Renal cortex interstitium (tissue), 11 donors: ENCODE results near the gene PGF. TPM values are rescaled to one million over a fixed set of nuclear protein-coding genes. Genes with fewer than 3 reads are reported as not detected.
A peak's percentile ranks its signal among the peaks of the same experiment; 100 is the strongest.

ENCODE experiments used
- DNase-seq, 11 donors: peaks; one replicate each; pipeline ENCODE4 v3.0.0-alpha.2; 2013; ENCODE audit warnings: low read depth in 9 of 11, low spot score in 4 of 11; ENCODE audit errors: extremely low read depth in 1 of 11
- polyA plus RNA-seq, 3 donors: library from polyadenylated mRNA; unstranded; fragments of 120-200 nt; gene quantifications; one replicate each; pipeline ENCODE4 v1.2.1, GENCODE V29; 2013; ENCODE audit not compliant: insufficient read length in 3 of 3

PGF gene
- polyA plus RNA-seq, 3 donors: 6.7 to 12.0 (median 8.2) TPM

DNA sequence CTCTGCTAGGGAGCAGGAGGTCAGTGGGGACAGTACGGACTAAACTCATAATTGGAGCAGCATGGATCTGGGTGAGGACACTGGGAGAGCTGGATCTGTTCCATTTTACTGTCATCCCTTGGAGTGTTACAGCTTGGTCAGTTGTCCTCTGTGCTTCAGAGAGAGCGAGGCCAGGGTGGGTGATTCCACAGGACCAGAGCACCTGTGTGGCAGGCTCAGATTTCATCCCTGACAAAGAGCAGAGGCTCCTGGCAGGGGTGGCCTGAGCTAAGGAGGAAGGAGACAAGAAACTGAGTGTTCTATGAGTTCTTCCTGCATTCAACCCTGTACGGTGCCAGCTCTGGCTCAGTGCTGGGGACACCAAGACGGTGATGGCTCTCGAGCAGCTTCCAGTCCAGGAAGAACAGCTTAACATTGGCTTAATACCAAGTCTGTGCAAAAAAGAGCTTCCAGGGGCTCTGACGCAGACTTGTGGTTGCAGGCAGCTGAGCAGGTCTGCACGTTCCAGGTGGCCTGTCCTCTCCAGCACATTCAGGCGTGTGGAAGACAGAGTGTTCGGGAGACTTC lies 8.4 kb upstream of the PGF start:
- no peak for DNase-seq

DNA sequence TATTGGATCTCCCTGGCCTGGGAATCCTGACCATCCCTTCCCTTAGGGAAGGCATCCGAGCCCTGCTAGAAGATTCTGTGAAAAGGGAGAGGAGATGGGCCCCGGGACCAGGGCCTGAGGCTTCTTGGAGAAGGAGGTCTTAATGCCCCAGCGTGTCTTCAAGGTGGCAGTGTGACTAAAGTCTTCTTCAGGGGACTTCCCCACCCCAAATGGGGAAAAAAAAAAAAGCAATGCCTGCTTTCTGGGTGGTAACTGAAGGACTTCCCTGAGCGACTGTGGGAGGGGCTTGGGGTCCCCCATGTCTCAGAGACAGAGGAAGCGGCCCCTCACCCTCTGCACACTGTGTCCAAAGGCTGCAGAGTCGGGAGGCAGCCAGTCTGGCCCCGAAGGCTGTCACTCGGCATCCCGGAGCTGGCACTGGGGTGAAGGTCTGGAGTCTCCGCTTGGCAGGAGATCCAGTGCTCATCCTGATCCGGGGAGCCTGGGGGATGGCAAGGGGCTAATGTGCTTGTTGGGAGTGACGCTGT lies 7.8 kb upstream of the PGF start:
- DNase-seq: no peak

DNA sequence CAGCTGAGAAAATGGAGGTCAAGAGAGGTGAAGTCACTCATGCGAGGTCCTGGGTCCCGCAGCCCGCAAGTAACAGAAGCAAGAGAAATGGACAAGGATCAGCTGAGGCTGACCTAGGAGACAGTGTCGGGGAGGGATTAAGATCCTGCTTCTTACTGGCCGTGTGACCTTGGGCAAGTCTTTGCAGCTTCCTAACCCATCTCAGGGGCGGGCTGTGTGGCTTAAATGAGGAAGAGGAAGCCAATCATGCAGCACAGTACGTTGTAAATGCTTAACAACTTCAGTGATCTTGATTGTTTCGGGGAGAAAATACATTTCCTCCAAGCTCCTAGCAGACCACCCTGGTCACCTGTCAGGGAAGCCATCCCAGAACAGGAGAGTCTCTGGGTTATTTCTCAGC lies 7.1 kb upstream of the PGF start:
- DNase-seq: no peak

DNA sequence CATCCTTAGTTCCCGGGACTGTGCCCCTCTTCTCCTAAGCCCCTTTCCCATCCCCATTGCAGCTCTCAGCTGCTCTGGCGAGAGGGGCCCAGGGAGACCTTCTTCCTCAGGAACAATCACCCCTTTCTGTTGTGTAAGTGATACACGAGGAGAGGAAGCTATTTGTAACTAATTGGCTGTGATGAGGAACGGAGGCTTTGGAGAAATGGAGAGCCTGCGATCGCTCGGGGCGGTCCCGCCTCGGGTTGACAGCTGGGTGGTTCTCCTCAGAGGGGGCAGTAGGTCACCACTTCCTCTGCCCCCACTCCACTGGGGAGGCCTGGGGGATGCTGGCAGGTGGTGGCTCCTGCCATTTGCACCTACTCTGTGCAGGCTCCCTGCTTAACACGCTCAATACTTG lies 6.6 kb upstream of the PGF start:
- DNase-seq: no peak

DNA sequence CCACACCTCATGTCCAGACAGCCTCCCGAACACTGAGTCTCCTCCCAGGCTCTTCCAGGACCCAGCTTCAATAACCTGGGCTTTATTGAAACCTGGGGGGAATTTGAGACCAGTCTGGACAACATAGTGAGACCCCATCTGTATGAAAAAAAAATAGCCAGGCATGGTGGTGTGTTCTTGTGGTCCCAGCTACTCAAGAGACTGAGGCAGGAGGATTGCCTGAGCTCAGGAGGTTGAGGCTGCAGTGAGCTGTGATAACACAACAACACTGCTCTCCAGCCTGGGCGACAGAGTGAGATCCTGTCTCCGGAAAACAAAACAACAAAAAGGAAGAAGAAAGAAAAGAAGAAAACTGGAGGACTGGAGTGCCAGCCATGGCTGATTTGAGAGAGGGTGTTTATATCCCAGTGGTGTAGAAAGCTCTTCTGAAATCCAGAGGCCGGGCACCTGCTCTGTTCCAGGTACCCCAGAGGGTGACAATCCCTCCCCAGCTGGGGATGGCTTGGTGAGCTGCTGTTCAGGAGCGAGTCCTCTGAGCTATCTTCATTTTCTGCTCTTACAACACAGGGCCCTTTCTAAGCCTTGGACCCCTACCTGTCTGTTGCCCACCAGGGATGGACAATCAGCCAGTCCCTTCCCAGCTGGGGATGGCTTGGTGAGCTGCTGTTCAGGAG lies 6.0 kb upstream of the PGF start:
- DNase-seq: no peak

DNA sequence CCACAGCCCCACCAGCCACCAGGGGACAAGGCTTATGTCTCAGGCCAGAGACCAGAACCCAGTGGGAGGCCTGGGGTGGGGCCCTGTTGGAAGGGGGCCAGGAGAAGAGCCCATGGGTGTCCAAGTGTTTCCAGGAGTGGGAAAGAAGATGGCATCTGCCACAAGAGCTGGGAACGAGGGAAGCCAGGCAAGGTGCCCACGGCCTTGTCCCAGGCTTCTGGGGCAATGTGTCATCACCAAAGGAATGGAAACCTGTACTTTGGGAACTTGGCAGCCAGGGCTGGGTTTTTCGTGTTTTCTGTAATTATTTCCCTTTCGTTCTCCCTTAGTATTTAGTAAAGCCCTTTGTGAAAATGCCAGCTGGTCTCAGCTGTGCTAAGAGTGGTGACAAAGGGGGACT lies 5.3 kb upstream of the PGF start:
- no peak for DNase-seq

DNA sequence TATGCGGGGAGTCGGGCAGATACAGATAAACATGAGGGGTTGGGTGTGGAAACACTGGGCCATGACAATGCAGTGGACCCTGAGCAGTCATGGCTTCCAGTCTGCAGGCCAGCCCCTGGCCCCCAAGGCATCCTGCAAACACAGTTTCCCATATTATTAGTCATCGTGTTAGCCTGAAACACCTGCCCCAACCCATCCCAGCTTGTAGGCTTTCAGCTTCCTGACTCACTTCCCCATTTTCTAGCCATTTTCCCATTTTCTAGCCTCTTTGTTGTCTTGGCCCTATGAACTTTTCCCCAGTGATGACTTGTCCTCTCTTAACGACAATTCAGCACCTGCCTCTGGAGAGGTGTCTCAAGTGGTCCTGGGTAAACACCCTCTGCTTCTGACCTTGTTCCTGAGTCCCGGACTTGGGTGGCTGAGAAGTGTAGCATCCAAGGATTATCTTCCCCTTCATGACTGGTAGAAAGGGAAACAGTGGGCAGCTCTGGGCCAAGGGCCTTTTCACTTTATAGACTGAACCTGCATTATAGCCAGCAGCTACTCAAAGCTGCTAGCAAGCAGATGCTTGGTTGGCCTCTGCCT lies 4.3 kb upstream of the PGF start:
- no peak for DNase-seq

DNA sequence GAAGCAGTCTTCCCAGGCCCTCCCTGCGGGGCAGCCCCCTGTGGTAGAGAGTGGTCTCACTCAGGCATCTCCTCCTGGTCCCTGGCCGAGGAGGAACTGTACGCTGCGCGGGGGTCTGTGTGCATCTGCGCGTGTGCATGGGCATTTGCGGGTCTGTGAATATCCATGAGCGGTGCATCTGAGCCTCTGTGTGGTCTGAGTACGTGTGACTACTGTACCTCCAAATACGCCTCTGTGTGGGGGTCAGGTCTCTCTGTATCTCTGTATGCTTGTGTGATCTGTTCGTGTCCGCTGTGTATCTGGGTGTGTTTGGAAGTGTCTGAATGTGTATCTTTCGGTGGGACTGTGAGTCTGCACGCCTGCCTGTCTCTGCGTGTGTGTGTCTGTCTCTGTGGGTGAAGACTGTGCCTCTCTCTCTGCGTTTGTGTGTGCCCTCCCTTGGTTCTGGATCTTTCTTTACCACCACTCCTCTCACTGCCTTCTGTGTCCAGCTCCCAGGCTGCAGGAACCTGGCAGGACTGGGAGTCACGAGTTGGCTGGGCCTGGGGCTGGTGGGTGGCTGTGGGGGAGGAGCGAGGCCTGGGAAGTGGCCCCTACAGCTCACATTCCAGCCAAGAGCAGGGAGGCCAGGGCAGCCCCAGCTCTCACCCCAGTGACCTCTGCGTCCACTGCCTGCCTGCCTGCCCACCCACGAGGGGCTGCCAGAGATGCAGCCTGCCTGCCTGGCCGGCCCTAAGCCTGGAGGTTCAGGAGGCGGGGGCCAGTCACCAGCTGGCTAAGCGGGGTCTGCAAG lies 1.1 kb upstream of the PGF start:
- no peak for DNase-seq

DNA sequence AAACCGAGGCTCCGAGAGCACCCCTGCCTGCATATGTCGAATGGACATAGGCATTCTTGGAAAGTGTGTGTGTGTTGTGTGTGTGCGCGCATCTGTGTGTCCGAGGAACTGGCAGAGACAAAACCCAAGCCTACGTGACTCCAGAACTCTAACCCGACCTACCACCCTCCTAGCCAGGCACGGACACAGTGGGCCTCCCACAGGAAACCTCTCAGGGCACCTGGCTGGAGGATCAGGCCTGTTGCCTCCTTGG lies 556 bp upstream of the PGF start:
- no peak for DNase-seq

DNA sequence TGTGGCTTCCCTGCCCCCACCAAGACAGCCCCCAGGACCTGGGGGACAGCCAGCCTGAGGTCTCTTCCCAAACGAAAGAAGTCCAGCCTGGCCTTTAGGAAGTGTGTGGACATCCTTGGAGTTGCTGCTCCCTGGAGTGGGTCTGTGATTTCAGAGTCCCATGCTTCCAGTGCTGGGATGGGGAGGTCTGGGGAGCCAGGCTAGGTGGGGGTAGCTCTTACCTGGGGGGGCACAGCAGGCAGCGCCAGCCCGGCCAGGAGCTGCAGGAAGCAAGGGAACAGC lies 509 bp downstream of the PGF start:
- no peak for DNase-seq

DNA sequence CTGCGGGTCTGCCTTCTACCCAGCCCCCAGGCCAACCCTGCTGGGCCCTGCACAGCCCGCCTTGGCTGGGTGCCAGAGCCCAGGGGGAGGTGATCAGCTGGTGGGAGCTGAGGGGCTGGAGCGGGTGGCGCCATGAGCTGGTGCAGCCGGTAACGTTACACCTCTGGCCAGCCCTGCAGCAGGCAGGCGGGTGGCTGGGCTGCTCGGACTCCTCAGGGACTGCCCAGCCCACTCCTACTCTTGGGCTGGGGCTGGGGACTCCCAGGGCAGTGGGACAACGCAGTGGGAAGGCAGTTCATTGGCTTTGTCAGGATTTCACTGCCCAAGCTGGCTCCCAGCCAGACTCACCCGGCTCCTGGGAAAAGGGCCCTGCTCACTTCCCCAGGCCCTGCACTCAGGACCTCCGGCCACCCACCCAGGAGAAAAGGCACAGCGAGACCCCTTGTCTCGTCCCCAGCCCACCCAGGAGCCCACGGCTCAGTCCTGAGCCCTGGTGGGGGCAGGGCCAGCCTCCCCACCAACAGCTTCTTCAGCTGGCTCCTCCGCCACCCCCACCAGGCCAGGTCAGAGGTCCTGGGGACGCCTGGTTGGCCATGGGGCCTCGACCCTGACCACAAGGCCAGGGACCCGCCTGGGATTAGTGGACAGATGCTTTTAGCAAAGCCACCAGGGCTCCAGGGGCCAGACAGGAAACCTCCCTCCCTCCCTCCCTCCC lies 1.0 kb downstream of the PGF start:
- DNase-seq: peak in 8 of 11 donors; percentile 44 to 73 (median 63)

DNA sequence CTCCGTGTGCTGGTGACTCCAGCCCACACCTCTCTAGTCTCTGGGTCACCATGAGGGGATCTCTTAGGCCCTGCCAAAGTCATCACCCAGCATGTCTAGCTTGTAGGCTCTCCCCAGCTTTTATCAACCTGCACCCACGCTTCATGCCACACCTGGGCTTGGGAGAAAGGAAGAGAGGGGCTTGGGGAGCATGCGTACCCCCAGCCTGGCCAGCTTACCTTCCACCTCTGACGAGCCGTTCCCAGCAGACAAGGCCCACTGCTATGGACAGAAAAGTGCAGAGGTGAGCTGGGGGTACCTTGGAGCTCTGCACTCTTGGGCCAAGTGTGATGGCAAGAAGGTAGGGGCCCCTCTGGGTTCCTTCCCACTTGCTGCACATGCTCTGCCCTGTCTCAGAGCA lies 1.7 kb downstream of the PGF start:
- no peak for DNase-seq

DNA sequence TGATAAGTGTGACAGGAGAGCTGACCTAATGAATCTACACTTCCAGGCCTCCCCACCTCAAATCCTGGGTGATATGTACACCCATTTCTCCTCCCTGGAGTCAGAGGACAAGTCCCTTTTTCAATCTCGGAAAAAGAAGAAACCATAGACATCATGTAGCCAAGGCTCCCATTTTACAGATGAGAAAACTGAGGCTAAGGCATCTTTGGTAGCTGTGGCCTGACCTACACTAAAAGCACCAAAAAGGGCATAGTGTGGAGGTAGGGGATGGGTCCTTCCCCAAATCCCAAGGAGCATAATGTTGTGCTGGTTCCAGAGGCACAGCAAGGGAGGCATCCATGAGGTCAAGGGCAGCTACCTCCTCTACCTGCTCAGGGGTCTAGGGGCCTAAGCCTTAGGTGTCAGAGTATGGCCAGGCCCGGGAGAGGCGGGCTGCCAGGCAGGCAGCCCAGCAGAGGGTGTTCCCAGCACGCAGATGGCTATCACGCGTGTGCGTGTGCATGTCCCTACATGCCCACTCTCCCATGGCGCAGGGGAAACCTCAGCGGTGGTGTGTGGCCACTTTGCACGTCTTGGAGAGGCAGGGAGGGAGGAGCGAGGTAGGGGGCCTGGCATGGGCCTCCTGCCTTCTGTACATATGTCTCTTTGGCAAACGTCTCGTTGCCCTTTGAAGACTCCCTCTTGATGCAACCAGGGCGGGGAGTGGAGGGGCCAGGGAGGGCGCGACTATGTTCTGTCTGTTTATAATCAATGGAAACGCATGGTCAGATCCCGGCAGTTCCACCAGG lies 2.5 kb downstream of the PGF start:
- no peak for DNase-seq

DNA sequence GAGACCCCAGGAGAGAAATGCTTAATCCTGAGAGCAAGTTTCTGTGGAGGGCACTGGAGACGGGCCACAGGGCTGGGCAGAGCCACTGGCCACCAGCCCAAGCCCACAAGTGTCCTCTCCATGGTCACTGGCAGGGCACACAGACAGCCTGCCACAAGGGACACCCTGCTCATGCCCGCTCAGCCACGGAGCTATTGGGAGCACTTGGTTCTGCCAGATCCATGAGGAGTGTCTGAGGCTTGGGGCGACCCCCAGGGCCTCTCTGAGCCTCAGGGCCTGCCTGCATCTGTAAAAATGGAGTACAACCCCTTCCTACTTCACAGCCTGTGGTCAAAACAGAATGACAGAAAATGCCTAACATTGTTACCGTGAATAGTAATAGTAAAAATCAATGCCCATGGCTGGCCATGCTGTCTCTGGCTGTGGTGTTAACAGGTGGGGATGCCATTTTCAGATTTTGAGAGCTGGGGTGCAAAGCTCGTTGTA lies 3.2 kb downstream of the PGF start:
- DNase-seq: no peak

DNA sequence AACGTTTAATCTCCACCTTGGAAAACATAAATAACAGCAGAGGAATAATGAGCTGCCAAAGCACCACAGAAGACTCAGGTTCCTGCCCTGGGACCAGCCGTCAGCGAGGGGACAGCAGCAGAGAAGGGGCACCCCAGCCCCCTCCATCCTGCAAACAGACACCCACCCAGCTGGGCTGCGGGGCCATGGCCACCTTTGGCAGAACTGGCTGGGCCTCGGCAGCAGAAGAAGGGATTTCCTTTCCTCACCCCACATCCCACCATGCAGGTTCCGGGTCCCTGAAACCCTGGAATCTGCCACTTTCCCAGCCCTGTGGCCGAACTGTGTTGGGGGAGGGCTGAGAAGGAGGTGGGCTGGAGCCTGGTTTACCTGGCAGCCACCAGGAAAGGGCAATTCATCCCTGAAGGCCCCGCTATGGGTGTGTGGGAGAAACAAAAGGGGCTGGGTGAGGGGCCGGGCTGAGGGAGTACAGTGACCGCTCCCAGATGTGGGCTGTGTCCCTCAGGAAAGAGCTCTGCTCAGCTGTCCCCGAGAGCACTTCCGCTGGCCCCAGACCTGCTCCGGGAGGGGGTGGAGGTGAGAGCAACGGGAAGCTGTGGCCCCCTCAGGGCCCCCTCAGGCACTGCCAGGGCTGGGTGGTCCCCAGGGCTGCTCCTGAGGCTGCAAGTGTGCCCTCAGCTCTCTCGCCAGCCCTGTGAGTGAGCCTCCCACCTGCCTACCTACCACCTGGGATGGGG lies 3.8 kb downstream of the PGF start:
- DNase-seq: no peak

DNA sequence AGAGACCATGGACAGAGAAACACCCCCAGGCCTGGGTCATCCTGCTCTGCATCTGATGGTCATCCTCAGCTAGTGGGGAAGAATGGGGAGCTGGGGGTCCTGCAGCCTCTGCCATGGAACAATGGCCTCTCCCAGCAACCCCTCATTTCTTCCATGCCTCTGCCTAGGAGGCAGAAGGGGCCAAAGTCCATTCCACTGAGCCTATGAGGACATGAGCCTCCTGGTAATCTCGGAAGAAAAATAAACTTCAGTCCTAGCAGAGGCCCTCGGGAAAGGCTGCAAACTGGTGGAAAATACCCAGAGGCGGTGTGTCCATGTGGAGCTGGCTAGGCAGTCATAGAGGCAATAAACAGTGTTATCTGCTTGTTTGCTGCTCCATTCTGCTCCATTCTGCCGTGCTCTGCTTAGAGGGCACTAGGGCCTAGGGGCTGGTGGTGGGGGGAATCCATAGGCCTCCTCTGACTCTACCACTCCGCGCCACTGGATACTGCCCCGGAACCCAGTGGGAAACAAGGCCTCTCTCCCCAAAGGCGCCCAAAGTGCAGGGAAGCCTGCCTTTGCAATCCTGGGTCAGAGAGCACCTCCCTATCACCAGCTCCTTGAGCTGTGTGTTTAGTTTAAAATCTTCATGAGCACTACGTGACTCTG lies 4.5 kb downstream of the PGF start:
- no peak for DNase-seq

DNA sequence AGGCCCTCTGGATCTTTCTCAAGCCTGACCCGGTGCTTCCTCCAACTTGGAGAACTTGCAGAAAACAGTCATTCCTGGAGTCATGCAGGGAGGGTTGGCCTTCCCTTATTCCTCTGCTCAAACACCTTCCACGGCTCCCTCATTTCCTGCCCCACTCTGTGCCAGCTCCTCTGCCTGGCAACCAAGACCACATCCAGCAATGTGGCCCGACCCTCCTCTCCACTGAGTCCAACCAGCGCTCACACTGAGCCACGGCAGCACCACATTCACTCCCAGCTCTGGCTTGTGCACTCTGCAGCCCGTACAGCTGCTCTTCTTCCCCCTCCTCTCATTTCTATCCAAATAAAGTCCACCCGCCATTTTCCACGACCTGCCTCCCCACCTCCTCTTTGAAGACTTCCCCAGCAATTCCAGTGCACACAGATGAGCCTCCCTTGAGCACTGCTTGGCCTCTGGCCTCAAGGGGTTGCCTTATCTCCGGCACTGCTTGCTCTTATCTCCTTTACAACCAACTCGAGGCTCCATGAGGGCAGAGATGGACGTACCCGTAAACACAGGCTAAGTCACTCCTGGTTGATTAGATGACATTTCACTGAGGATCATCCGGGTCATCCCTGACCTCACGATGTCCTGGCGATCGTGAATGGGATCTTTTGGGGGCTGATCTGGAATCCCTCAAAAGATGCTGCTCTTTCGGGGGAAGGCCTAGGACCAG lies 5.4 kb downstream of the PGF start:
- DNase-seq: no peak
